ENCODE data around the gene PIGV.
A peak's percentile ranks its signal among the peaks of the same experiment; 100 is the strongest.

The PIGV gene

GRCh38 chr1:26774462-26774861 is 13.3 kb upstream of the PIGV start:
- FAIRE-seq: no peak

GRCh38 chr1:26775666-26776065 is 12.1 kb upstream of the PIGV start:
- no peak for FAIRE-seq

- FAIRE-seq: no peak
Observed at GRCh38 chr1:26779098-26779668, 8.6 kb upstream of the PIGV start.

- no peak for FAIRE-seq
Observed at GRCh38 chr1:26780344-26780957, 7.3 kb upstream of the PIGV start.

- FAIRE-seq: no peak
Observed at GRCh38 chr1:26781206-26781825, 6.4 kb upstream of the PIGV start.

DNA sequence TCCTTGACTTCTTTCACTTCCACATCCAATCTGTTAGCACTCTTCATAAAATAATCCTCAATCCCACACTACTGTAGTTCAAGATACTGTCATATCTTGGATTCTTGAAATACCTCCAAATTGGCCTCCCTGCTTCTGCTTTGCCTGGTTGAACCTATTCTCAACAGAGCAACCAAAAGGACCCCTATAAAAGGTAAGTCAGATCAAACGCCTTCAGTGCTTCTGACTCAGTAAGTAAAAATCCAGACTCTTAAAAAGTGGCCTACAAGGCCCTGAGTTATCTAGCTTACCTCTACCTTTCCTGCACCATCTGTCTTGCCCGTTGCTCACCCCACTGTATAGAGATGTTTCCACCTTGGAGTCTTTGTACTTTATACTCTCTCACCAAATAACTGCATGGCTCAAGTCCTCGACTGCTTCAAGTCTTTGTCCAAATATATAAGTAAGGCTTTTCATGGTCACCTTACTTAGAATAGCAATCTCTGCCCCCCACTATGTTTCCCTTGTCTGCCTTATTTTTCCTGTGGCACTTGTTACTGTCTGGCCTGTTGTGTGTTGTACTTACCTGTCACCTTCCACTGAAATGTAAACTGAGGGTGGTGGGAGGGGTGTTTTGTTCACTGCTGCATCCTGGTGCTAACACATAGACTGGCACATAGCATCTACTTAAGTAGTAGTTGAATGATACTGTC is 5.1 kb upstream of the PIGV start:
- FAIRE-seq: no peak

DNA sequence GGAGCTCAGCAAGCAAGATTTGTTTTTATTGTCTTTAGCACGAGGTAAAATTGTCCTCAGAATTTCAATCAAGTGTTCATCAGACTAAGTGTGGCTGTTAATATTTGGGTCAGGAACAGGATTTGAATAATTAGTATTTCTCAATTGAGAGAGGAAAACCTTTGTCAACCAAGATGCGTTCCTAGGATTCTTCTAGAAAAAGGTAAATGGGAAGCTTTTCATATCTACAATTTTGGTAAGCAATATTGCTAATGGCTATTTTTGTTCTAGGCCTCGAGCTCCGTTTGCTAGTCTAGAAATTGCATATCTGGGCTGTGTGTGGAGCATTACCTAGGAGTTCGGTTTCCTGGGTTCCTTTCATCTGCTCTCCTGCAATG is 4.1 kb upstream of the PIGV start:
- FAIRE-seq: no peak

DNA sequence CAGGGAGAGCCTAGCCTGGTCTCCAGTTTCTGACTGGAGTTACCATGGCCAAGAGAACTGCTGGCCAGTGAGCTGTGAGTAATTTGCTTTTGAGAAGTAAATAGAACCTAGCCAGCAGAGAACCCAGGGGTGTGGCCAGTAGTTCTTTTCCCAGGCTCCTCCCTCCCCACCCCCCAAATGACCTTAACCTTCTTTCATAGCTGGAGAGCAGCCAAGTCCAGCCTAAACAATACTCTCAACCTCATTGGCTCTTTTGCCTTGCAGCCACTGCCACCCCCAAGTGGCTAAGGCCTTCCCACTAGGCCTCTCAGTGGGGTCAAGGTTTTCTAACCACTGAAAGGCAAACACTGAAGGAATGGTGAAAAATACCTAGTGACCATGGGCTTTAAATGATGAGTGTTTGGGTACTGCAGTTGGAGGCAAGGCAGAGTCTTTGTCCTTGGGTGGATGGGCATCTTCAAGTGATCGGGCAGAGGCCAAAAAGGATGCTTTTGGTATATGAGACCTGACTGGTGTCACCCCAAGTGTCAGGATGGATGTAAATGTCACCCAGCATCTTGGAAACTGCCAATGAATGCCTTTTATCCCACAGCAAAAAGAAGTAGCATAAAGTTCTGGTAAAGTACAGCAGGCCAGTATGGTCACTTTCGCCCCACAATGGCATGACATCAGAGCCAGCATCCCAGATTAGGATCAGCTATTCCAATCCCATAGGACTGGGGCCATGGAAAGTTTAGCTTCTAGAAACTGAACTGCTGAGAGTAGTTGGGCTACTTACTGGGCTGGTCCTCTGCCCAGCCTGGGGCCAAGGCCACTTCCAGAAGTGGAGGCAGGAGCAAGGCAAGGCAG is 3.5 kb upstream of the PIGV start:
- FAIRE-seq: no peak

DNA sequence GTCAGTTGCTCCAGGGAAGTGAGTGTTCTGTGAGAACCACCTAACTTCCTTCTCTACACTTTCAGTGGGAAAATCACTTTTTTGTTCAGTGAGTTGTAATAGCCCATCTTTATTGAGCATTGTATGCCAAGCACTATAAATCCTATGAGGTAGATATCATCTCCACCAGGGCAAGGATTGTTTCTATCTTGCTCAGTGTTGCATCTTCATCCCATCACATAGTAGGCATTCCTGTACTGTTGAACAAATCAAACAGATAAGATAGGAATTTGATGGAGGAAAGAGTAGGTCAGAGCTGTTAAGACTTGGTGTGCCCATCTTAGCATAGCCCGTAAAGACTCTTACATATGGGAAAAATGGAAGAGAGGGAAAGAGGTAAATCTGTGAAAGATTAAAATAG is 2.9 kb upstream of the PIGV start:
- FAIRE-seq: no peak

- no peak for FAIRE-seq
Observed at GRCh38 chr1:26785611-26786436, 1.9 kb upstream of the PIGV start.

DNA sequence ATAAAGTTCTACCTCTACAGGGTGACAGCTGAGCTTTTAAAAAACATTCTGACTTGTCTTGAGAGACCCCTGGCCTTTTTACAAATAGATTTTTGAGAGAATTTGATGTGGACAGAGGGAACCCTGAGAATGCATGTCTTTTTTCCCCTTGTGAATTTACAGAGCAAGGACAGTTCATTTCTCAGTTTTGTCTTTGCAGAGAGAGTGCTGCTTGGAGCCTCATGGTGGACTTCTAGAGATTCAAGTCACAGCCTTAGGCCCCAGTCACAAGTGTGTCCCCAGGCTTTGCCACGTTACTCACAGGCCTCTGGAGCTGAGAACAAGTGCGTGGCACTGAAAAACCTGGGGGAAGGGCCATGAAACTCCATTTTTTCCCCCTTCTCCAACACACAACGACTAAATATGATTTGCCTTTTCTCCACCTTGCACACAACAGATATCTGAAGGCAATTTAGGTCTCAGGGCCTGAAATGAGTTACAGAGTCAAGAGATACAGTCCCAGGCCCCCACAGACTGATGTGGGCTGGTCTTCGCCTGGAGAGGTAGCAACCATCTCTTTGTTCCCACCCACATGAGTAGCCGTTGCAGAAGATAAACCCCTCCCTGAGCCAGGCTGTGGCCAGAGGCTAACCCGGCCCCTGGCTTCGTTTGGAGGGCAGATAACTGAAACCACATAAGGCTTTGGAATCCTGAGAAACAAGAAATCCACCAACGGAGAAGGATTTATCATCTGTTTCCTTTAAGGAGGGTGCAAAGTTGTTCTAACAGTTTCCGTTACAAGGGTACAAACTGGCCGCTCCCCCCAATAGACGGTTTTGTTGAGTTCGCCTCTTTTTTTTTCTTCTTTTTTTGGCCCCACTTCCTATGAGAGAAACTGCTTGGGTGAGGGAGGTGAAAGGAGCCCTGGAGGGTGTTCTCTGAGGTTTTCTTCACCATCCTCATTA is 1.0 kb upstream of the PIGV start:
- peak; percentile 92 for FAIRE-seq

DNA sequence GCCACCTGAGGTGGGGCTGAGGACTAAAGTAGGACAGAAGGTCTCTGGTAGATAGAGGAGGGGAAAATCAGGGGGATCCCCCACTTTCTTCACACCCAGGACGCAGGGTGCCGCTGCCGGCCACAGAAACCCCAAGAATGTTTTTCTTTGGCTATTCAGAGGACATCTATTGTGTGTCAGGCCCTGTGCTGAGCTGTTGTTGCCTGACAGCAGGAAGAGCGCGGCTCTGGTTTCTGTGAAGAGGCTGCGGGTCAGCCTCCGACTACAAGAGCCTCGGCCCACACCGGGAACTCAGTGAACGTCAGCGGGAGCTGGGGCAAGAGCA is 407 bp upstream of the PIGV start:
- no peak for FAIRE-seq

- FAIRE-seq: no peak
Observed at GRCh38 chr1:26788515-26788785, 700 bp downstream of the PIGV start.

- peak; percentile 71 for FAIRE-seq
Observed at GRCh38 chr1:26788836-26789611, 1.3 kb downstream of the PIGV start.

- FAIRE-seq: no peak
Observed at GRCh38 chr1:26789612-26789865, 1.8 kb downstream of the PIGV start.

DNA sequence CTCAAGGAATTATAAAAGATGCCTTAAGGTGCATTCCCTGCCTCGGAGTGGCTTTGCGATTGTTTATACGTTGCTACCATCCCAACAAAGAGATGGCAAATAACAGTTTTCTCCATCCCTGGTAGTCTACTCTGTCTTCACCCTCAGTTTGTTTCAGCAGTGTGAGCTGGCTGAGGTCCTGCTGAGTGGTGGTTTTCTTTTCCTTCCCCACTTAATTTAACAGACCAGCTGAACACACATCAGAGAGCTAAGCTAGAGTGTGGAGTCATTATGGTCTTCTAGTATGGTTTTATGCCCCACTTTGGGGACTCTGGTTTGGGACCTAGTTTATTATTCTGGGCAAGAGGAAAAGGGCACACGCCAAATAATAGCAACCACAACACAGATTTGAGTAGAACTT is 2.2 kb downstream of the PIGV start:
- FAIRE-seq: no peak

DNA sequence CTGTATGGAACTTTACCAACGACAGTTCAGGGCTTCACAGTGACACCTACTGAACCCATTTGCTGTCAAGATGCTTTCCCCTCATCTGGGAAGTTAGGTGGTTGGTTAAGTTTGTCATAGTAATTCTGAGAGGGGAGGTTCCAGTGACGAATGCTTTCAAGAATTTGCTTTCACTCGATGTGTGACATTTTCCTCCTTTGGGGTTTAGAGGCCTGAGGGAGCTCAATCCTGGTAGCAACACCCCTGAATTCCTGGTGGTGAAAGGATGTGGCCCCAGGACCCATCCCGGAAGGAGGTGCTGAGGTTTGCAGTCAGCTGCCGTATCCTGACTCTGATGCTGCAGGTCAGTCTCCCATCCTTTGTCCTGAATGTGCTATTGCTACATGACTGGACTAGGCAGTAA is 2.8 kb downstream of the PIGV start:
- FAIRE-seq: no peak

DNA sequence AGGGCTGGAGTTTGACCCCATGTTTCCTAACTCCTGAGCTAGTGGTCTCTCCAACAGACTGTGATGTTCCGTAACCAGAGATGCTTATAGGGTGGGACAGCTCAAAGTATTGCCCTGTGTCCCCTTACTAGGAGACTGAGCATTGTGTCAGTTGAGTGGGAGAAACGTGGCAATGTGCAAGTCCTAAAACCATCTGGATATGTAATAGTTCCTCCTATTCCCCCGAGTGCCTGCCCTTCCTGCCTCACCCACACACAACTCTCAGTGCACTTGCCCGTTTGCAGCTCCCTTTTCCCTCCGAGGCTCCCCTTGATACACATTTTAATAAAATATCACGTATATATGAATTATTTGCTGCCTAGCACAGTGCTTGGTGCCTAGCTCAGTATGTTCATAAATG is 3.4 kb downstream of the PIGV start:
- no peak for FAIRE-seq

- no peak for FAIRE-seq
Observed at GRCh38 chr1:26791626-26792025, 3.9 kb downstream of the PIGV start.

DNA sequence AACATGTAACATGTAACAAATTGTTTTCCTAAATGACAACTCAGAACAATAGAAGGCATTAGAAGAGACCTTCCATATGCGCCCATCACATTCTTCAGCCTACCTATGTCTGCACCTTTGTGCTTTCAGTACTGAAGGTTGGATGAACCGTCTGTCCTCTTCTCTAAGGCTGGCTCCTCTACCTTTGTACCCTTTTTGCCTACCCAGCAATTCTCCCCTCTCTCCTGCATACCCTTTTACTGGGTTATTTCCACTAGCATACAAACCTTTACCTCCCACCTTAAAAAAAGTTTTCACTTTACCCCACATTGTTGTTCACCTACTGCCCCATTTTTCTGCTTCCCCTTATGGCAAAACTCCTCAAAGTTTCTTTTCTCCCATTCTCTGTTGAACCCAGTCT is 5.2 kb downstream of the PIGV start:
- no peak for FAIRE-seq

DNA sequence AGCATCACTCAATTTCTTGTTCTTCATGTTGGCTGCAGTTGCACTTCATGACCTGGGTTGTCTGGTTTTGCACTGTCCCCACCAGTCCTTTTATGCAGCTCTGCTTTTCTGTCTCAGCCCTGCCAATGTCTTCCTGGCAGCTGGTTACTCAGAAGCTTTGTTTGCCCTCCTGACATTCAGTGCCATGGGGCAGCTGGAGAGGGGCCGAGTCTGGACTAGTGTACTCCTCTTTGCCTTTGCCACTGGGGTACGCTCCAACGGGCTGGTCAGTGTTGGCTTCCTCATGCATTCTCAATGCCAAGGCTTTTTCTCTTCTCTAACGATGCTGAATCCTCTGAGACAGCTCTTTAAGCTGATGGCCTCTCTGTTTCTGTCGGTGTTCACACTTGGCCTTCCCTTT is 6.6 kb downstream of the PIGV start:
- FAIRE-seq: no peak

Data from TTC549 (cell line).